HCT116 (cell line): ENCODE data around the gene TTC32. TPM values are rescaled to one million over a fixed set of nuclear protein-coding genes. Genes with fewer than 3 reads are reported as not detected.
A peak's percentile ranks its signal among the peaks of the same experiment; 100 is the strongest.

ENCODE experiments used
- ATAC-seq: fragments of 200-7000 bp; cut with Tn5 transposase; 2 replicates; pipeline ENCODE4 v1.9.1; 2020; ENCODE audit warnings: mild to moderate bottlenecking, moderate library complexity
- BruUV-seq: library from RNA; stranded (reverse); fragments of 400-500 nt; replicated peaks from 2 replicates; lab custom pipeline; 2021; lab: Mats Ljungman, UMichigan
- CTCF ChIA-PET: fragments of 300-600 bp; sonication (Branson Sonifier 250); formaldehyde crosslinking; loops from one replicate; lab custom pipeline; 2021; ENCODE audit warnings: antibody characterized with exemption; lab: Charles Lee
- POLR2A ChIA-PET: fragments of 300-600, 350-600 bp; sonication (Branson Sonifier 250); formaldehyde crosslinking; loops from one replicate; lab custom pipeline; 2021; ENCODE audit warnings: antibody characterized with exemption; lab: Charles Lee
- RAD21 ChIA-PET, 2 experiments: fragments of 300-600 bp; sonication (Branson Sonifier 250); formaldehyde crosslinking; loops; one replicate each; lab custom pipeline; 2023; ENCODE audit warnings: low total read pairs in 2 of 2; ENCODE audit not compliant: uncharacterized antibody in 2 of 2, unreplicated experiment in 2 of 2, low non-redundant PET in 1 of 2; lab: Charles Lee
- DNase-seq: peaks from one replicate; pipeline ENCODE4 v3.0.0-alpha.2; 2010; ENCODE audit warnings: low read depth, low spot score
- H2AFZ ChIP-seq: fragments of 200-600 bp; shearing (Covaris generic), sonication (generic); 2 replicates; pipeline ENCODE4 v1.6.1; 2017; ENCODE audit warnings: low read depth, mixed run types, mixed read lengths, antibody characterized with exemption, low read length; ENCODE audit not compliant: poor library complexity, severe bottlenecking
- H3K27ac ChIP-seq: 2 replicates; pipeline ENCODE4 v1.5.1; 2012; ENCODE audit warnings: low read depth, low read length
- H3K27me3 ChIP-seq: fragments of 200-600 bp; sonication (generic); 2 replicates; pipeline ENCODE4 v1.6.1; 2016; ENCODE audit warnings: mixed run types, low read length, mixed read lengths; ENCODE audit not compliant: insufficient read depth
- H3K36me3 ChIP-seq, 2 experiments: fragments of 200-500 bp in 1 of 2; fragments of 200-600 bp in 1 of 2; sonication (Bioruptor generic) in 1 of 2; sonication (generic) in 1 of 2; 2 replicates each; pipeline versions ENCODE4 v1.5.1 to v1.6.1; 2014 to 2016; ENCODE audit warnings: low read length in 2 of 2, inconsistent platforms in 1 of 2, mixed read lengths in 1 of 2, mixed run types in 1 of 2; ENCODE audit not compliant: insufficient read depth in 2 of 2, control insufficient read depth in 1 of 2
- H3K4me1 ChIP-seq, 2 experiments: fragments of 200-600 bp in 1 of 2; sonication (generic) in 1 of 2; 2 replicates each; pipeline versions ENCODE4 v1.5.1 to v1.6.1; 2012 to 2017; ENCODE audit warnings: low read length in 2 of 2, inconsistent platforms in 1 of 2, mild to moderate bottlenecking in 1 of 2, mixed read lengths in 1 of 2, mixed run types in 1 of 2, moderate library complexity in 1 of 2; ENCODE audit not compliant: insufficient read depth in 2 of 2, control insufficient read depth in 1 of 2
- H3K4me2 ChIP-seq: fragments of 200-600 bp; sonication (generic); 2 replicates; pipeline ENCODE4 v1.6.1; 2017; ENCODE audit warnings: mixed run types, low read length, mixed read lengths
- H3K4me3 ChIP-seq, 2 experiments: fragments of 200-600 bp in 1 of 2; sonication (generic) in 1 of 2; replicated peaks in 1 of 2; 2 replicates each; pipeline ENCODE4 v1.5.1; 2011 to 2016; ENCODE audit warnings: low read length in 2 of 2, control low read depth in 1 of 2, low read depth in 1 of 2, mild to moderate bottlenecking in 1 of 2, mixed read lengths in 1 of 2, mixed run types in 1 of 2
- H3K79me2 ChIP-seq: fragments of 200-600 bp; sonication (generic); 2 replicates; pipeline ENCODE4 v1.6.1; 2017; ENCODE audit warnings: mild to moderate bottlenecking, mixed run types, low read length, moderate library complexity, mixed read lengths; ENCODE audit not compliant: insufficient read depth
- H3K9ac ChIP-seq: fragments of 200-600 bp; sonication (generic); 2 replicates; pipeline ENCODE4 v1.6.1; 2016; ENCODE audit warnings: low read length, mixed read lengths
- H3K9me2 ChIP-seq: fragments of 200-600 bp; sonication (generic), shearing (Covaris generic); 2 replicates; pipeline ENCODE4 v1.6.1; 2017; ENCODE audit warnings: mixed run types, mild to moderate bottlenecking, moderate library complexity; ENCODE audit not compliant: insufficient read depth
- H3K9me3 ChIP-seq, 2 experiments: fragments of 200-500 bp in 1 of 2; fragments of 200-600 bp in 1 of 2; sonication (Bioruptor generic) in 1 of 2; sonication (generic) in 1 of 2; 2 replicates each; pipeline ENCODE4 v1.6.1; 2014 to 2017; ENCODE audit warnings: low read length in 2 of 2, mixed read lengths in 2 of 2, inconsistent platforms in 1 of 2, low read depth in 1 of 2, mild to moderate bottlenecking in 1 of 2, mixed run types in 1 of 2, moderate library complexity in 1 of 2; ENCODE audit not compliant: control insufficient read depth in 1 of 2, insufficient read depth in 1 of 2
- H4K20me1 ChIP-seq: fragments of 200-600 bp; sonication (generic), shearing (Covaris generic); 2 replicates; pipeline ENCODE4 v1.6.1; 2017; ENCODE audit warnings: mixed run types, mild to moderate bottlenecking, moderate library complexity; ENCODE audit not compliant: insufficient read depth
- ELF1 ChIP-seq: IDR thresholded peaks from 2 replicates; pipeline ENCODE4 v1.6.1; 2012; ENCODE audit warnings: low read depth, borderline replicate concordance
- JUND ChIP-seq: IDR thresholded peaks from 2 replicates; pipeline ENCODE4 v1.6.1; 2012
- POLR2A ChIP-seq: IDR thresholded peaks from 2 replicates; pipeline ENCODE4 v1.7.0; 2011; ENCODE audit warnings: borderline replicate concordance; ENCODE audit not compliant: insufficient read depth, insufficient read length; ENCODE audit errors: extremely low read depth
- SP1 ChIP-seq: IDR thresholded peaks from 2 replicates; pipeline ENCODE4 v1.6.1; 2012; ENCODE audit warnings: low read depth
- intact Hi-C: fragments of 100-400 bp; cut with micrococcal nuclease; formaldehyde crosslinking; loops from 2 replicates; pipeline ENCODE4 v1.10.0; 2022
- total RNA-seq: library from RNA; stranded (reverse); gene quantifications from one replicate; pipeline ENCODE4 v1.2.1, GENCODE V29; 2021; ENCODE audit not compliant: unreplicated experiment

The TTC32 gene
- total RNA-seq, 1 experiment from 2014 or later, result 6.3 TPM

GRCh38 chr2:19900931-19901441, 797 bp downstream of the TTC32 start:
- BruUV-seq, result TSS peak; percentile 56
- intact Hi-C loops, result no loop called here
- DNase-seq, result no peak

GRCh38 chr2:19899985-19900930, 1.5 kb downstream of the TTC32 start:
- intact Hi-C loops, result no loop called here
- no TSS peak for BruUV-seq
- Histone ChIP-seq H3K36me3 (no peaks in the 10 kb centered on the region), H3K4me3 (peak overlapping the region; percentile 76 to 91), H3K4me1 (peaks cover 11 to 18% of the 10 kb centered on the region in 2 experiments), H3K9me2 (no peaks in the 10 kb centered on the region), H2AFZ (peak overlapping the region; percentile 58), H3K4me2 (peak overlapping the region; percentile 97), H3K27me3 (no peaks in the 10 kb centered on the region), H3K9me3 (no peaks in the 10 kb centered on the region), H3K9ac (peak overlapping the region; percentile 96), H3K79me2 (peaks cover 41% of the 10 kb centered on the region)
- ChIA-PET CTCF (no interaction called here), RAD21 (interaction anchor here in 1 of 2 experiments (0.7 kb wide), 1 partner anchor 29 kb away, joined by 3 read pairs; no protein-coding TSS in a partner anchor), POLR2A (no interaction called here)
- no peak for ATAC-seq
- DNase-seq, result no peak
- TF ChIP-seq POLR2A, result no peak
- 0 out of 2 replicates have a peak, but pooled peaks have one; percentile 6 for TF ChIP-seq SP1
- TF ChIP-seq JUND, result 0 out of 2 replicates have a peak, but pooled peaks have one; percentile 12
- TF ChIP-seq, all 23 proteins: peak for 2
- Histone ChIP-seq H4K20me1 (no peaks in the 10 kb centered on the region), H3K27ac (no peak overlapping the region)

More at GRCh38 chr2:19900931-19901441, 797 bp downstream of the TTC32 start:
- CTCF ChIA-PET, result no interaction called here
- POLR2A ChIA-PET, result interaction anchor here (1.0 kb wide), 1 partner anchor 11 kb away, joined by 4 read pairs; no protein-coding TSS in a partner anchor
- H2AFZ ChIP-seq, result peak overlapping the region; percentile 58
- peak overlapping the region; percentile 84 for H3K27ac ChIP-seq
- H3K79me2 ChIP-seq, result peaks cover 41% of the 10 kb centered on the region
- H3K4me3 ChIP-seq, result peak overlapping the region; percentile 76 to 91
- H3K27me3 ChIP-seq, result no peaks in the 10 kb centered on the region
- H4K20me1 ChIP-seq, result no peaks in the 10 kb centered on the region
- no peaks in the 10 kb centered on the region for H3K9me2 ChIP-seq
- H3K36me3 ChIP-seq, result no peaks in the 10 kb centered on the region
- peak overlapping the region; percentile 97 for H3K4me2 ChIP-seq
- no peaks in the 10 kb centered on the region for H3K9me3 ChIP-seq
- ATAC-seq, result peak; percentile 25
- peak overlapping the region; percentile 96 for H3K9ac ChIP-seq
- peaks cover 11 to 18% of the 10 kb centered on the region in 2 experiments for H3K4me1 ChIP-seq
- RAD21 ChIA-PET, result no interaction called here
- no peak for TF ChIP-seq ELF1
- 0 out of 2 replicates have a peak, but pooled peaks have one; percentile 5 for TF ChIP-seq SP1
